ENCODE data around the gene ETV6.

- no peak for TF ChIP-seq POLR2AphosphoS5 (IDR thresholded peaks at IDR 0.05; ENCODE audit: insufficient read depth in 1 of 2, low read depth in 1 of 2)
- TF ChIP-seq CTCF (IDR thresholded peaks at IDR 0.05), result no peak
These were observed 115.9 kb downstream of the ETV6 start for GRCh38 chr12:11765421-11765816.

All from vagina (tissue), 2 donors.